HG02588 (cell line): Measurements from ENCODE around the gene DIRAS2.
"Not testable (repeated sequence)": the region's sequence is repeated elsewhere in the genome, so short reads cannot be mapped to it uniquely, and the experiment has no call there.

ENCODE experiments used
- ATAC-seq: cut with Tn5 transposase; IDR thresholded peaks from one replicate; pipeline ENCODE4 v1.9.1; 2021; ENCODE audit warnings: mild to moderate bottlenecking, moderate library complexity; ENCODE audit not compliant: unreplicated experiment

DIRAS2 gene, protein sequence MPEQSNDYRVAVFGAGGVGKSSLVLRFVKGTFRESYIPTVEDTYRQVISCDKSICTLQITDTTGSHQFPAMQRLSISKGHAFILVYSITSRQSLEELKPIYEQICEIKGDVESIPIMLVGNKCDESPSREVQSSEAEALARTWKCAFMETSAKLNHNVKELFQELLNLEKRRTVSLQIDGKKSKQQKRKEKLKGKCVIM

DNA sequence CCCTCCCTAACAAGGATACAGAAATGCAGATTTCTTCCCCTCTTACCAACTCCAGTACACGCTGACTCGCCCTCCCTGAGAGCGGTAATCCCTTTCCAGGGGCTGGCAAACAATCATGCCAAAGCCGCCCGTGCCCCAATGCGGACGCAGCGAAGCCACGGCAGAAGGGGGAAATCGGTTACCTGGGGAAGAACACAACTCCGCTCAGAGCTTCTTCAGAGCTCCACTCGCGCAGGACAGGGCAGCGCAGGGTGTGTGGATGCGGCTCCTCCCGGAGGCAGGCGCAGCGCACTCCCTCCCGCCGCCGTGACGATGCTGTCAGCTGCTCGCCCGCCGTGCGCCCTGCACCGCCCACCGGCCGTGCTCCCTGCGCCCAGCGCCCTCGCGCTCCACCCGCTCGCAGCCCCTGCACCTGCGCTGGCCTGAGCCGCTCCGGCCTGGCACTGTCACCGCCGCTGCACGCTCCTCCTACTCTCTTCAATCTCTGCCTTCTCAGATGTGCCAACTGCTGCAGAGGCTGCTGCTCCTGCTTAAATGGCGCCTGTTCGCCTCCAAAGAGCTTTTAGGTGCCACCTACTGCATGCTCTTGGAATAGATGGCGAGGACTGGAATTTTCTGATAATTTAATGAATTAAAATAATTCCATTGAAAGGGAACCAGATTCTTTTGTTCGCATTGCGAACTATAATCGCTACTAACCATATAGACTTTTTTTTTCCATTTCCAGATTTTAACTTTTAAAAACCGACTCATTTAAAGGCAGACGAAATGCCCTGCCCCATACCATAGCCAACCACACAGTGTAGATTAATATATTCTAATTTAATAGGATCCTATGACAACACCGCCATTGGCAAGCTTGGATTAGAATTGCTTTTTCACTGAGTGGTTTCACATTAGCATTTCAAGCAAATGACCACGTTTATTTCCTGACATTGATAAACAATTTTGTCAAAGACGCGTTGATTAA, at the start of gene DIRAS2:
Gene DIRAS2 (minus strand): TSS at position 255 of the 970 bp plus-strand sequence. CDS start 28,997 bp downstream, outside the sequence.
- ATAC-seq = peak; percentile 84

DNA sequence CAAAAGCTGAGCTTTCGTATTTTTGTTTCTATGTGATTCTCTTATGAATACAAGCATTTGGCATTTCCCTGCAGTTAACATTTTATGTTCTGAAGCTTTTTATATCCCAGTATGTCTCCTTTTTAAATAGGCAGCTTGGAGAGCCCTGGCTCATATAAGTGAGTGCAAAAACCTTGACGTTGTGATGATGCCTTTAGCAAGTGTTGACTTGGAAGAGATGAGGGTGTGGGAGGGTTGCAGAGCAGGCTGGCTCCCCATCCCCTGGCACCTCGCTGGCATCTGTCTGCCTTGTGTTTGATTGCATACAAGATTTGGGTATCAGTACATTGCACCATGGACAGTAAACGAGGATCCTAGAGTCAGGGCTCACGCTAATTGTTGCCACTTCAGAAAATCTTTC, 42.1 kb upstream of the DIRAS2 start:
- ATAC-seq = no peak

DNA sequence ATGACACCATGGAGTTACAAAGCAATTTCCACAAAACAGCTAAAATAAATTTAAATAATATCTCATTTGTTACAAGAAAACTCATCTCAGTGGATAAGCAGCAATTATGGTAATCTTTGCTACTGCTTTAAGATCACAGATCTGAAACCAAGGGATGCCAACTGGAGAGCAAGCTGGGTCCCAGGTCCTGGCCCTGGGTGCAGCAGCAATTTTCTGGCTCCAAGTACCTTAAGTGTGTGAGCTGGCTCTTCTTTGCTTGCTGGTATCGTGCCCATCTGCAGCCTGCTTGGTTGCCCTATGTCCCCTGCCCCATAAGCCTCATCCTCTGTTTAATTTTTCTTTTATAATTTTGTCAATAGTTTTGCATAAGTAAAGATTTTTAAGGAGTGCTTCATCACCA, 41.5 kb upstream of the DIRAS2 start:
- ATAC-seq = no peak

DNA sequence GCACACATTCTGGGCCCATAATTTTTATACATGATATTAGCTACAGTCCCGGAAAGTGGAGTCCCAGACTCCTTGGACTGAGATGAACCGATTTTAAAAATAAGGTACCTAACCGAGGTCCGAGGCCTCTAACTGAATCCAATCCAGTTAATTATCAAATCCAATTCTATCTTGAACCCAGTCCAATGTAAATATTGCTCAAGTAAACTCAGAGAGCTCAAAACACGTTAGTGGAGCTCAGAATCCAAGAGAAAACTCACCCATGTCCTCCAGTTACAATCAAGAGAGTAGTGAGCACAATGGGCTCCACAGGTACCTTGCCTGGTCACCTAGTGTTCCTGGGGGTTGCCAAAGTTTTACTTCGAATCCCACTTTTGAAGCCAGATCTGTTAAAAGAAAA, 37.9 kb upstream of the DIRAS2 start:
- ATAC-seq = no peak

DNA sequence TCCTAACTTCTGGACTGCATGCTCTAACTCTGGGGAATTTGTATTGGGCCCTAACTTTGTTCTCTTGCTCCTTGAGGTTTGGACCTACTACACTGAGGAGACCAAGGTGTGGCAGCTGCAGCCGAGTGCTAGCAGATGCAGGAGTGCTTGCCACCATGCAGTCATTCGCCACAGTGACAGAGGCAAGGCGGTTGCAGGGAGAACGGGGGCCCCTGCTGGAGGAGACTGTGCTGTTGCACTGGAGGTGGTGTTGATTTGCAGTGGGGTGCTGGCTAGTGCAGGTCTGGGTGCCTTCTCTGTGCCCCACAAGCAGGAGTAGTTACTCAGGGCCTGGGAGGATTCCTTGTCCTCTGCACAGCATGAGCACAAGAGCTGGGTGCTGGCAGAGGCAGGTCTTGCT, 22.4 kb upstream of the DIRAS2 start:
- no peak for ATAC-seq

DNA sequence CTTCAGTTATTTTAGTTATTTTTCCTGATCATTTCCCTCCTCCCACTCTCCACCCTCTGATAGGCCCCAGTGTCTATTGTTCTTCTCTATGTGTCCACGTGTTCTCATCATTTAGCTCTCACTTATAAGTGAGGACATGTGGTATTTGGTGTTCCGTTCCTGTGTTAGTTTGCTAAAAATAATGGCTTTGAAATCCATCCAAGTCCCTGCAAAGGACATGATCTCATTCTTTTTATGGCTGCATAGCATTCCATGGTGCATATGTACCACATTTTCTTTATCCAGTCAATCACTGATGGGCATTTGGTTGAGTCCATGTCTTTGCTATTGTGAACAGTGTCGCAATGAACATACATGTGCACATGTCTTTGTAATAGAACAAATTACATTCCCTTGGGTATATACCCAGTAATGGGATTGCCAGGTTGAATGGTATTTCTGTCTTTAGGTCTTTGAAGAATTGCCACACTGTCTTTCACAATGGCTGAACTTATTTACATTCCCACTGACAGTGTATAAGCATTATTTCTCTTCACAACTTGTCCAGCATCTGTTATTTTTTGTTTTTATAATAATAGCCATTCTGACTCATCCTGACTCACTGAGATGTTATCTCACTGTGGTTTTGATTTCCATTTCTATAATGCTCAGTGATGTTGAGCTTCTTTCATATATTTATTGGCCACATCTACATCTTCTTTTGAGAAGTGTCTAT, 17.2 kb upstream of the DIRAS2 start:
- ATAC-seq = no peak

DNA sequence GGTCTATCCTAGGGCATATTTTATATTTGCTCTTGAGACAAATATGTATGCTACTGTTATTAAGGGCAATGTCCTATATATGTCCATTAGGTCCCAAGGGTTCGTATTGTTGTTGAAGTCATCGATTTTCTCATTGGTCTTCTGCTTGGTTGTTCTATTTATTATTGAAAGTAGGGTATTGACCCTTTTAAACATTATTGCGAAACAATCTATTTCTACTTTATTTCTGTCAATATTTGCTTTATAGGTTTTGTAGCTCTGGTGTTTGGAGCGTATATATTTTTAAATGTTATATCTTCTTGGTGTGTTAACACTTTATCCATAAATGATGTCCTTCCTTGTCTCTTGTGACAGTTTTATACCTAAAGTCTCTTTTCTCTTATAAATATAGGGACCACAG, 16.2 kb upstream of the DIRAS2 start:
- no peak for ATAC-seq

DNA sequence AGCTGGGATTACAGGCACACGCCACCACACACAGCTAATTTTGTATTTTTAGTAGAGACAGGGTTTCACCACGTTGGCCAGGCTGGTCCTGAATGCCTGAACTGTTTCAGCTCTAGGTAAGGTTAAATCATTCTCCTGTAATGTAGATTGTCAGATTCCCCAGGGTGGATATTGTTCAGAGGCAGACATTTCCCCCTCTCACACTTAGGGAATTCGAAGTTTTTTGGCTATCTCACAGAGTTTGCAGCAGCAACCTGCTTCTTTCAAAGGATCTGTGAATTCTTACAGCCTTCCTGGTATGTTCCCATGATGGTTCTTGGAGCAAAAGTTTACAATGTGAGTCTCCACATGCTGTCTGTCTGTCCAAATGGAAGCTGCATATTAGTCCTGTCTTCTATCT, 15.6 kb upstream of the DIRAS2 start:
- no peak for ATAC-seq

DNA sequence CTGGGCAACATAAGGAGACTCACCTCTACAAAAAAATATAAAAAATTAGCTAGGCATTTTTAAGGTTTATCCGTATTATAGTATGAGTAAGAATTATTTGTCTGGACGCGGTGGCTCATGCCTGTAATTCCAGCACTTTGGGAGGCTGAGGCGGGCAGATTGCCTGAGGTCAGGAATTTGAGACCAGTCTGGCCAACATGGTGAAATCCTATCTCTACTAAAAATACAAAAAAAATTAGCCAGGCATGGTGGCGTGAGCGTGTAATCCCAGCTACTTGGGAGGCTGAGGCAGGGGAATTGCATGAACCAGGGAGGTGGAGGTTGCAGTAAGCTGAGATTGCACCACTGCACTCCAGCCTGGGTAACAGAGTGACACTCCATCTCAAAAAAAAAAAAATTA, 14.3 kb upstream of the DIRAS2 start:
- not testable (repeated sequence) for ATAC-seq

DNA sequence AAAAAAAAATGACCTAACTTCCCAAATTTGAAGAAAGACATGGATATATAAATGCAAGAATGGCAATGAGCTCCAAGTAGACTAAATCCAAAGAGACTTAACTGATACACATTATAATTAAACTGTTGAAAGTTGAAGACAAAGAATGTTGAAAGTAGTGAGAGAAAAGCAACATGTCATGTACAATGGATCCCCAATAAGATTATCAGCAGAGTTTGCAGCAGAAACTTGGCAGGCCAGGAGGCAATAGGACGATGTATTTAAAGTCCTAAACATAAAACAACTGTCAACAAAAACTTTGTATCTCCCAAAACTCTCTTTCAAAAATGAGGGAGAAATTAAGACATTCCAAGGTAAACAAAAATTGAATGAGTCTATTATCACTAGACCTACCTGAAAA, 8.6 kb upstream of the DIRAS2 start:
- no peak for ATAC-seq

DNA sequence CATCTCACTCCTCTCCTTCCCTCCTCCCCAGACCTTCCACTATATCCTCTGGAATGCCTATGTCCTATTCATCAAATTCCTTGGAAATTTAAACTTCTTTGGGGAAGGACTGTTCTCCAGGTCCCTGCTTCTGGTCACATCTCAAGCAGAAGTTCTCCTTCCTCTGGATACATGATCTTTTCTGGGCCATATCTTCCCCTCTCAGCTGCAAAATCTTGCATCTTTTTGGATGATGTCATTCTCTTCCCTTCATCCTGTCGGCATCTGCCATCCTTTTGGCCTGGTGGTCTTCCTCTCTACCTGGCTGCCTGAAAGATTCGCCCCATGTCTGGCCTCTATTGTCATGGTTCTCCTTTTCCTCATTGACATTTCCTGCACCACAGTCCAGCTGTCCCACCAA, 5.2 kb upstream of the DIRAS2 start:
- ATAC-seq = no peak

DNA sequence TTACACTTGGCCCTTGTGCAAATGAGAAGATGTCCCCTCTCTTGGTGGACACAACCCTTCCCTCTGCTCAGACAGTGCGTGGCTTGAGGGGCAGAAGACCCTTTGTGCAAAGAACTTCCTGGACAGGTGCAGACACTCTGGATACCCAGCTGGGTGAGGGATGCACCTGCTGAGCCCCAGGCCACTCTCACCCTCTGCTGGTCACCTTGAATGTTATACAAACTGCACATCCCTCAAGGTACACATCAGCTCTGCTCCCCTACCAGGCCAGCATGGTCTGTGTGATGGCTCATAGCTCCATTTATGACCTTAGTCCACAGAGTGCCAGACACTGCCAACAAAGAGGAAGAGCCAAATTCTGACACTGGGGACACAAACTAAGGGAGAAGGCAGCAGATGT, 3.1 kb upstream of the DIRAS2 start:
- no peak for ATAC-seq

DNA sequence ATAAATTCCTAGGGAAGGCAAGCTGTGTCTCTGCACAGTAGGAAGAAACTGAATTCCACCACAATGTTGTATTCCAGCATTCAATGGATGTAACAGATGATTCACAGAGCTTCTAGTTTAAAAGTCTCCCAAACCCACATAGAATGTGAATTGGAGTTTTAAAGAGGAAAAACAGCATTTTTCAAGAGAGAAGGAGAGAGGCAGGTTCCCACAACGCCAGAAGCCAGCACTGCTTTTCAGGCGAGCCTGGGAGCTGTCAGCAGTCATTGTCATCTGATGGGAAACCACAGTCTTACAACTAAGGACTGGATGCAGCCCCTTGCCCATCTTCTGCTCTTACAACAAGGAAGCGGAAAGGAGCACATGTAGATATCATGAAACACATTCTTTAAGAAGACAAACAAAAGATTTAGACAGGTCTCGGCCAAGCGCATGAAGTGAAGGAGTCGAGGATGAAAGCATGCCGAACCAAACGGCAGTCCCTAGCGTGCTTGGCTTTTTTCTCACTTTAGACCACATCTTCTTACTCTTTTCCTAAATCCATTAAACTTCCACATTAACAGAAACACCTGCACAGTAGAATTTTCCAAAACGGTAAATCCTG, 638 bp downstream of the DIRAS2 start:
- ATAC-seq = no peak

DNA sequence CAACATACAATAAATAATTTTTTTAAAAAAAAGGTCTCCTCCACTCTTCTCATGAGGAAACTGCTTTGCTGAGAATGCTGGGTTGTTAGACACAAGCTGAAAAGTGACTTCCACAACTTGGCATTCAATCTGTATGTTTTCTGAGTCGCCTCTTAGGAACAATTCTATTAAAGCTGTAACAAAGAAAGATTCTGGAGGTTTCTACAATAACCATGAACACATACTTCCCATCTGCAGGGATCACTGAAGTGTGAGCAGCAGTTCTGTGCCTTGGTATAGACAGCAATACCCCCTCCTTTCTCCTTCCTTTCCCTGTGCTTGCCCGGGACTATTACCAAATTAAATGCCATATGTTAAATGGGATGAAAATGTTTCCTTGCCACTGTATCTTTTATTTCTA, 1.5 kb downstream of the DIRAS2 start:
- ATAC-seq = no peak

DNA sequence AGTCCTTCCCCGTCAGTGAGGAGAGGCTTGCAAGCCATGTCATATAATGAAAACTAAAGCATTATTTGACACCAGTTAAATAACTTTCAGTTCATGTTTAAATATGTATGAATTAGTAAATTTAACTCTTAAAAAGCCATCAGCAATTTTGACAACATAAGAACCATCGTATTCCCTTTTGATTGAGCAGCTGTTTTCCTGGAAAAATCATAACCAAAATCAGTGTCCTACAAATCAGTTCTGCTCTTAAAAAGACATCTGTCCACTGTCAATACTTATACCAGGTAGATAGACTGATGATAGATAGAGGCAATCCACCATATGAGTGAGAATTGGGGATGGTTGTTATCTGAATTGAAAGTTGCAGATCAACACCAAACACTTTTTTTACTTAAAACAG, 2.3 kb downstream of the DIRAS2 start:
- ATAC-seq = no peak

DNA sequence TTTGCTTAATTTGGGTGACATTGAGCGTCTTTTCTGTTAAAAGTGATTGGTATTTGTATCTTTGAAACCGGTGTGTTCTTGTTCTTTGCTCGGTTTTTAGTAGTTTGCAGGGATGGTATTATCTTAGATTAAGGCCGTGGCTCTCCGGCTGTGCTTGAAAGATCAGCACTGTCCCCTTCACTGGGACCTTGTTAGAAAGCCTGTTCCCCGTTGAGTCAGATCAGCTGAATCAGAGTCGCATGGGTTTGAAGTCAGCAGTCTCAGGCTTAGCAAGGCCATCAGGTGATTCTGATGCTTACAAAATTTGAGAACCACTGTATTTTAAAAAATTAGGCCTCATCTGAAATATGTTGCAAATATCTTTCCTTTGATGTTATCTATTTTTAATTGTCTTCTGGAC, 5.0 kb downstream of the DIRAS2 start:
- ATAC-seq = no peak

DNA sequence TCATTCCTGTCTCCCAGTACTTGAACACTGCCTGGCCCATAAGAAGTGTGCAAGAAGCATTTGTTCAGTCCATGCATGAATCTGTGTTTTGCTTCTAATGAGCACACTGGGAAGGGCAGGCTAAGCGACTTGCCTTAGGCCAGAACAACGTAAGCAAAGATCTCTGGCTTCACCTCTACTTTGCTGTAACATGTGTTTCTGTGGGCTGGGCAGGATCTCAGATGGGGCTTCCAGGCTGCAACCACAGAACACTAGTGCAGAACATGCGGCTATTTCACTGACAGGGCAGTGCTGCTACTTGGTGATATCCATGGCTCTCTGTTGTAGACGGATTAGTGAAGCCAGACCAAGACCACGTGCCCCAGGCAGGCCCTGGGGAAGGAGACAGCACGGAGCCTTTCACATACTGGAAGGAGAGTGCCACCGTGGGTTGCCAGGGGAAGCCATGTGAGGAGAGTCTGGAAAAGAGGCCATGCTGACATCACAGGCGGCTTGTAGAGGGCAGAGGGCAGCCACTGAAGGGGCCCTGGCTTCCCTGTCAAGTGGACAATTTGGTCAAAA, 9.9 kb downstream of the DIRAS2 start:
- ATAC-seq = no peak

DNA sequence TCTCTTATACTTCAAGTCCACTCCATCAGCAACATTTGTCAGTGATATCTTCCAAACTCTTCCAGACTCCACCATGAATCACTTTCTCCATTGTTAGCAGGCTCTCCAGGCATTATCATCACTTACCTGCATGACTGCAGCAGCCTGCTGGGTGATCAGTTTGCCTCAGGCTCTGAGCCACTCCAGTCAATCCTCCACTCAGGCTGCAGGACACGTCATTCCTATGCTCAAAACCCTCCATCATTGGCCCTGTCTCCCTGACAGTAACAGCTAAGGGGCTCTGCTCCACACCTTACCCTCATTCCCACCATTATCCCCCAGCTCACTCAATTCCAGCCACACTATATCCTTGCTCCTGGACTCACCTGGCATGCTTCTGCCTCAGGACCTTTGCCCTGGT, 10.7 kb downstream of the DIRAS2 start:
- no peak for ATAC-seq

DNA sequence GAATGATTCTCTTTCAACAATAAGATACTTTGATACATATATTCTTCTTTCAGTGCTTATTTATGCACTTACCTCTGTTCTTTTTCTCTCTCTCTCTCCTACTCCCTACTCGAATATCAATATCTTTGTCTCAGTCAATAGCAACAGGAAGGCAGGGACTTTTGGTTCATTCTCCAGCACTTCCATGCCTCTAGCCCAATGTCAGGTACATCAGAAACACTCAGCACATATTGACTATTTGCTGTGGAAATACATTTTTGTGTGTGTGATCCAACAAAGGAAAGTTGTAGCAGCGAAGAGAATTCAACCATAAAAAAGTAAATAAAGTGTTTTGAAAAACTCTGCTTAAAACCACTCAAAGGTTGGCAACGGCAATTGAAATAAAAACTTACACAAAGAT, 12.6 kb downstream of the DIRAS2 start:
- ATAC-seq = no peak

DNA sequence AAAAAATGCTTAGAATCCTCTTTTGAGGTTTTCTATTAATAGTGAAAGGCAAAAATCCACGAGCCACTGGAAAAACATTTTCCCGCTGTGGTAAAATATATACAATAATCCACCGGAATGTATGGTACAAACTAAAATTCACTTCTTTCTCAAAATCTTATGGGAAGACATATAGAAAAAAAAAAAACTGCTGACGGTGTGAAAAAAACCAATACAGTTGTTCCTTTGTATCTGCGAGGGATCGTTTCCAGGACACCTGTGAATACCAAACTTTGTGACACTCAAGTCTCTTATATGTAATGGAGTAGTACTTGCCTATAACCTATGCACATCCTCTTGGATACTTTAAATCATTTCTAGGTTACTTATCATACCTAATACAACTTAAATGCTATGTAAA, 13.3 kb downstream of the DIRAS2 start:
- ATAC-seq = no peak

DNA sequence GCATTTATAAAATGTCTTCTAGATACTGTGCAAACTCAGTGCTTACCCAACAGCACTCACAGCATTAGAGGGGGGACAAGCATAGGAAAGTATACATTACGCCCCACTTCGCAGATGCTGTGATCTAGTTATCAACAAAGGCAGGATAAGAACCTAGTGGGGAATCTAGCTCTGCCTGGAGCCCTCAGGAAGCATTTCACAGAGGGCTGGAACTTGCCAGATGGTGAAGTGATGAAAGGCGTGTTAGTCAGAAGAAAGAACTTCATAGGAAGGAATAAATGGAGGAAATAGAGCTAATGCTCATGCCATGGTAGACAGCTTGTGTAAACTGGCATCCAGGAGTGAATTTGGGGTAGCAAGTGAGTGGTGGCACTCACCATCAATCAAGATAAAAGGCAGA, 25.8 kb downstream of the DIRAS2 start:
- ATAC-seq = no peak
